ENCODE data around the gene ADAM23. TPM values are rescaled to one million over a fixed set of nuclear protein-coding genes. Genes with fewer than 3 reads are reported as not detected.

ADAM23 gene
- total and polyA plus RNA-seq, 2 of the 13 experiments (the other 11 are each of a cell fraction or from before 2014, with no cell fraction given), result 0.04 TPM; not detected in 1

DNA sequence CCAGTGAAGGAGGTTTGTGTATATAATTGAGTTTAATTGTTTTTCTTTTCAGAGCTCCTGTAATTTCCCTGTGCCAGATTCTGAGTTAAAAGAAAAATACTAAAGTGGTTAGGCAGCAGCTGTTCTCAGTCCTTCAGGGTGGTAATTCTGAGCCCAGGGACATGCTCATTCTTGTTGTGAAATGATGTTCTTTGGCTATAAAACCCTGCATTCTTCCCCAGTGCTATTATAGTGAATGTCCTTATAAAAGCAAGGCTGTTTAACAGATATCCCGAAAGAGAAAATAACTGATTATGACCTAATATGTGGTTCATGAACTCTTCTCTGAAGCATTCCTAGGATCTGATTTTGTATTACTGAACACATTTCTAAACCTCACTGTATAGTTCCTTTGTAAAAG, 34.0 kb downstream of the ADAM23 start:
- CTCF ChIA-PET (ENCODE audit: low intra/inter-chr PET ratio, low total read pairs), result no interaction called here
- WGBS (ENCODE audit: low lambda C conversion rate), result 50% methylated on average over 1 of the region's 1 CpG
- in situ Hi-C loops (cut with HindIII; ENCODE audit: extremely low pct_ligation_motif_present, low pct_unique_long_range_greater_than_20kb), result no loop called here

More for the DNA sequence above, 34.0 kb downstream of the ADAM23 start:
- no peaks in the 10 kb centered on the region for H3K36me3 ChIP-seq (replicated peaks in 1 of 2; ENCODE audit: control insufficient read depth in 1 of 2, insufficient read depth in 2 of 2, low read length in 2 of 2)
- TF ChIP-seq, protein P1, sequence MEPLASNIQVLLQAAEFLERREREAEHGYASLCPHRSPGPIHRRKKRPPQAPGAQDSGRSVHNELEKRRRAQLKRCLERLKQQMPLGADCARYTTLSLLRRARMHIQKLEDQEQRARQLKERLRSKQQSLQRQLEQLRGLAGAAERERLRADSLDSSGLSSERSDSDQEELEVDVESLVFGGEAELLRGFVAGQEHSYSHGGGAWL (CRISPR knock-in tag; IDR thresholded peaks at IDR 0.05), result no peak
- no peak for TF ChIP-seq POGZ (CRISPR knock-in tag; IDR thresholded peaks at IDR 0.05)
- no peak for TF ChIP-seq ZNF737 (CRISPR knock-in tag; IDR thresholded peaks at IDR 0.05; ENCODE audit: borderline replicate concordance)
- no peak for TF ChIP-seq ZFP36L2 (CRISPR knock-in tag; IDR thresholded peaks at IDR 0.05)
- TF ChIP-seq KLF11 (CRISPR knock-in tag; IDR thresholded peaks at IDR 0.05), result no peak
- TF ChIP-seq ZNF781 (CRISPR knock-in tag; IDR thresholded peaks at IDR 0.05; ENCODE audit: borderline replicate concordance, not compliant biosample characterization), result no peak
- TF ChIP-seq, protein P2, sequence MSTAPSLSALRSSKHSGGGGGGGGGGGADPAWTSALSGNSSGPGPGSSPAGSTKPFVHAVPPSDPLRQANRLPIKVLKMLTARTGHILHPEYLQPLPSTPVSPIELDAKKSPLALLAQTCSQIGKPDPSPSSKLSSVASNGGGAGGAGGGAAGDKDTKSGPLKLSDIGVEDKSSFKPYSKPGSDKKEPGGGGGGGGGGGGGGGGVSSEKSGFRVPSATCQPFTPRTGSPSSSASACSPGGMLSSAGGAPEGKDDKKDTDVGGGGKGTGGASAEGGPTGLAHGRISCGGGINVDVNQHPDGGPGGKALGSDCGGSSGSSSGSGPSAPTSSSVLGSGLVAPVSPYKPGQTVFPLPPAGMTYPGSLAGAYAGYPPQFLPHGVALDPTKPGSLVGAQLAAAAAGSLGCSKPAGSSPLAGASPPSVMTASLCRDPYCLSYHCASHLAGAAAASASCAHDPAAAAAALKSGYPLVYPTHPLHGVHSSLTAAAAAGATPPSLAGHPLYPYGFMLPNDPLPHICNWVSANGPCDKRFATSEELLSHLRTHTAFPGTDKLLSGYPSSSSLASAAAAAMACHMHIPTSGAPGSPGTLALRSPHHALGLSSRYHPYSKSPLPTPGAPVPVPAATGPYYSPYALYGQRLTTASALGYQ (CRISPR knock-in tag; IDR thresholded peaks at IDR 0.05), result no peak
- TF ChIP-seq SMAD3 (CRISPR knock-in tag; IDR thresholded peaks at IDR 0.05), result no peak
- TF ChIP-seq KDM5B (CRISPR knock-in tag; IDR thresholded peaks at IDR 0.05; ENCODE audit: borderline replicate concordance), result no peak
- TF ChIP-seq ZNF7 (CRISPR knock-in tag; IDR thresholded peaks at IDR 0.05), result no peak
- TF ChIP-seq RFXAP (CRISPR knock-in tag; IDR thresholded peaks at IDR 0.05; ENCODE audit: borderline replicate concordance), result no peak
- no peak for TF ChIP-seq TP53 (CRISPR knock-in tag; conservative IDR thresholded peaks at IDR 0.05)
- TF ChIP-seq TAF15 (IDR thresholded peaks at IDR 0.05; ENCODE audit: low read depth, low read length, poor library complexity, severe bottlenecking), result no peak
- no peak for TF ChIP-seq ZFP37 (CRISPR knock-in tag; IDR thresholded peaks at IDR 0.05; ENCODE audit: borderline replicate concordance)
- no peak for TF ChIP-seq ZNF274 (CRISPR knock-in tag; IDR thresholded peaks at IDR 0.05)
- TF ChIP-seq TARDBP (CRISPR knock-in tag; IDR thresholded peaks at IDR 0.05), result no peak
- TF ChIP-seq FOXJ3 (CRISPR knock-in tag; IDR thresholded peaks at IDR 0.05; ENCODE audit: borderline replicate concordance), result no peak
- no peak for DNase-seq (ENCODE audit: low spot score)
- BruUV-seq (replicated peaks), result no TSS peak
- no peaks in the 10 kb centered on the region for H3K79me2 ChIP-seq (ENCODE audit: insufficient read depth, low read length)
- H4K20me1 ChIP-seq (ENCODE audit: insufficient read depth, low read length), result no peaks in the 10 kb centered on the region
- no peaks in the 10 kb centered on the region for H3K27me3 ChIP-seq (ENCODE audit: control insufficient read depth in 1 of 2, insufficient read depth in 2 of 2, low read length in 2 of 2)
- no peak overlapping the region for H3K27ac ChIP-seq (ENCODE audit: extremely low read length, insufficient read depth, low read length)
- no peaks in the 10 kb centered on the region for H3K9me3 ChIP-seq (ENCODE audit: low read length)
- ATAC-seq, result no peak
- no peak overlapping the region for H3K4me2 ChIP-seq (ENCODE audit: low read depth, low read length)
- intact Hi-C loops (cut with micrococcal nuclease; ENCODE audit: unreplicated experiment), result no loop called here
- H2AFZ ChIP-seq (ENCODE audit: low read length), result no peak overlapping the region
- no peak overlapping the region for H3K9ac ChIP-seq (ENCODE audit: insufficient read depth, low read depth, low read length)
- FAIRE-seq, result no peak
- H3K4me1 ChIP-seq (ENCODE audit: insufficient read depth, low read length), result no peaks in the 10 kb centered on the region
- H3K4me3 ChIP-seq (replicated peaks in 1 of 3; ENCODE audit: insufficient read depth in 1 of 3, low read depth in 2 of 3, low read length in 3 of 3), result no peak overlapping the region
- POLR2A ChIA-PET, result no interaction called here

Measured in HepG2 (cell line).